GM18502 (cell line): Measurements from ENCODE around the gene TRRAP.
A peak's percentile ranks its signal among the peaks of the same experiment; 100 is the strongest.
"Not testable (repeated sequence)": the region's sequence is repeated elsewhere in the genome, so short reads cannot be mapped to it uniquely, and the experiment has no call there.

Source experiments
- ATAC-seq: cut with Tn5 transposase; IDR thresholded peaks from one replicate; pipeline ENCODE4 v1.9.1; 2021; ENCODE audit warnings: mild to moderate bottlenecking; ENCODE audit not compliant: unreplicated experiment, poor library complexity

TRRAP gene

GRCh38 chr7:98864731-98865453, 13.4 kb upstream of the TRRAP start:
- ATAC-seq, result no peak

GRCh38 chr7:98866351-98866750, 12.0 kb upstream of the TRRAP start:
- ATAC-seq, result no peak

GRCh38 chr7:98866765-98867164, 11.6 kb upstream of the TRRAP start:
- no peak for ATAC-seq

- no peak for ATAC-seq
Measured at GRCh38 chr7:98868450-98868849, 9.9 kb upstream of the TRRAP start.

- ATAC-seq, result no peak
Measured at GRCh38 chr7:98869027-98869596, 9.2 kb upstream of the TRRAP start.

GRCh38 chr7:98869597-98870120, 8.7 kb upstream of the TRRAP start, which contains the start of gene TMEM130:
TSS of gene TMEM130 (minus strand) at chr7:98870014. CDS start at chr7:98869861, 153 bp downstream.
- ATAC-seq, result no peak

GRCh38 chr7:98870121-98870651, 8.1 kb upstream of the TRRAP start:
- peak; percentile 72 for ATAC-seq

GRCh38 chr7:98870807-98871491, 7.4 kb upstream of the TRRAP start:
- ATAC-seq, result no peak

GRCh38 chr7:98872328-98872924, 5.9 kb upstream of the TRRAP start:
- no peak for ATAC-seq

GRCh38 chr7:98873610-98874009, 4.7 kb upstream of the TRRAP start:
- not testable (repeated sequence) for ATAC-seq

GRCh38 chr7:98874942-98875341, 3.4 kb upstream of the TRRAP start:
- ATAC-seq, result no peak

GRCh38 chr7:98875501-98875900, 2.8 kb upstream of the TRRAP start:
- no peak for ATAC-seq

- no peak for ATAC-seq
Measured at GRCh38 chr7:98877146-98877545, 1.2 kb upstream of the TRRAP start.

- no peak for ATAC-seq
Measured at GRCh38 chr7:98877692-98878364, 504 bp upstream of the TRRAP start.

- peak; percentile 78 for ATAC-seq
Measured at GRCh38 chr7:98879198-98879978, 1.1 kb downstream of the TRRAP start.

- ATAC-seq, result no peak
Measured at GRCh38 chr7:98879979-98880315, 1.6 kb downstream of the TRRAP start.

GRCh38 chr7:98880485-98880884, 2.2 kb downstream of the TRRAP start:
- ATAC-seq, result no peak

- ATAC-seq, result no peak
Measured at GRCh38 chr7:98881561-98882315, 3.4 kb downstream of the TRRAP start.

GRCh38 chr7:98884416-98884815, 6.1 kb downstream of the TRRAP start:
- no peak for ATAC-seq
